GM19395 (cell line): Measurements from ENCODE around the gene PIGB.
A peak's percentile ranks its signal among the peaks of the same experiment; 100 is the strongest.
"Not testable (repeated sequence)": the region's sequence is repeated elsewhere in the genome, so short reads cannot be mapped to it uniquely, and the experiment has no call there.

Source experiments
- ATAC-seq: cut with Tn5 transposase; IDR thresholded peaks from one replicate; pipeline ENCODE4 v1.9.1; 2021; ENCODE audit warnings: mild to moderate bottlenecking, moderate library complexity; ENCODE audit not compliant: unreplicated experiment

PIGB gene

GRCh38 chr15:55297315-55297714, 21.7 kb upstream of the PIGB start:
- ATAC-seq = no peak

- ATAC-seq = not testable (repeated sequence)
Measured at GRCh38 chr15:55302801-55303200, 16.2 kb upstream of the PIGB start.

GRCh38 chr15:55319537-55320237, 665 bp downstream of the PIGB start:
- peak; percentile 46 for ATAC-seq

- no peak for ATAC-seq
Measured at GRCh38 chr15:55320238-55320550, 1.2 kb downstream of the PIGB start.

GRCh38 chr15:55320963-55321362, 1.9 kb downstream of the PIGB start:
- ATAC-seq = no peak

GRCh38 chr15:55322467-55322866, 3.4 kb downstream of the PIGB start:
- no peak for ATAC-seq

GRCh38 chr15:55327387-55327786, 8.4 kb downstream of the PIGB start:
- no peak for ATAC-seq

- no peak for ATAC-seq
Measured at GRCh38 chr15:55334371-55334770, 15.3 kb downstream of the PIGB start.

- ATAC-seq = no peak
Measured at GRCh38 chr15:55334997-55335396, 16.0 kb downstream of the PIGB start.

GRCh38 chr15:55337160-55337559, 18.1 kb downstream of the PIGB start:
- ATAC-seq = no peak

GRCh38 chr15:55343168-55343567, 24.1 kb downstream of the PIGB start:
- ATAC-seq = no peak

GRCh38 chr15:55344206-55344605, 25.2 kb downstream of the PIGB start:
- no peak for ATAC-seq

GRCh38 chr15:55348281-55348778, 29.3 kb downstream of the PIGB start:
- ATAC-seq = no peak

GRCh38 chr15:55349282-55349681, 30.3 kb downstream of the PIGB start:
- ATAC-seq = no peak

- no peak for ATAC-seq
Measured at GRCh38 chr15:55353025-55353424, 34.0 kb downstream of the PIGB start.

GRCh38 chr15:55356985-55357585, 38.1 kb downstream of the PIGB start:
- no peak for ATAC-seq

- ATAC-seq = no peak
Measured at GRCh38 chr15:55357774-55358173, 38.8 kb downstream of the PIGB start.

GRCh38 chr15:55358471-55358870, 39.4 kb downstream of the PIGB start:
- no peak for ATAC-seq

GRCh38 chr15:55360256-55360655, 41.2 kb downstream of the PIGB start:
- no peak for ATAC-seq

GRCh38 chr15:55361048-55361447, 42.0 kb downstream of the PIGB start:
- ATAC-seq = no peak

GRCh38 chr15:55362641-55363040, 43.6 kb downstream of the PIGB start:
- no peak for ATAC-seq

- no peak for ATAC-seq
Measured at GRCh38 chr15:55366981-55367380, 48.0 kb downstream of the PIGB start.
